CD4-positive, alpha-beta T cell treated with Interleukin-15 for 1 hour (primary cell): Measurements from ENCODE around the gene ARMC5.
A peak's percentile ranks its signal among the peaks of the same experiment; 100 is the strongest.
"Not testable (repeated sequence)": the region's sequence is repeated elsewhere in the genome, so short reads cannot be mapped to it uniquely, and the experiment has no call there.

Experiments used
- DNase-seq: peaks from one replicate; pipeline ENCODE4 v3.0.0-alpha.2; 2020

Gene ARMC5

DNA sequence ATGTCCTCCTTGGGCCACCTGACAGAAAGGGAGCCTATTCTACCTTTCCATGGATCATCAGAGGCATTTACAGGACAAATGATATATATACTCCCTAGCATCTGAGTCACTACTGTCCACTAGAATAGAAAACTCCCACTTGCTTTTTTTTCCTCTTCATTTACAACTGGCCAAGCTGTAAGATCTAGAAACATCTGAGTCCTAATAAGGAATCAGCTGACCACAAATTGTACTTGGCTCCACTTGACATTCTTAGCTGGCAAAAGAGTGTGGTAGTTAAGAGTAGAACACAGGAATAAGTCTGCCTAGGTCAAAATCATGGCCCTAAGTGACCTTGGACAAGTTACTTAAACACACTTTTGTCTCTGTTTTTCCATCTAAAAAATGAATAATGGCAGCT lies 43.7 kb downstream of the ARMC5 start:
- DNase-seq = no peak

GRCh38 chr16:31503555-31503954 lies 44.3 kb downstream of the ARMC5 start:
- DNase-seq = not testable (repeated sequence)

DNA sequence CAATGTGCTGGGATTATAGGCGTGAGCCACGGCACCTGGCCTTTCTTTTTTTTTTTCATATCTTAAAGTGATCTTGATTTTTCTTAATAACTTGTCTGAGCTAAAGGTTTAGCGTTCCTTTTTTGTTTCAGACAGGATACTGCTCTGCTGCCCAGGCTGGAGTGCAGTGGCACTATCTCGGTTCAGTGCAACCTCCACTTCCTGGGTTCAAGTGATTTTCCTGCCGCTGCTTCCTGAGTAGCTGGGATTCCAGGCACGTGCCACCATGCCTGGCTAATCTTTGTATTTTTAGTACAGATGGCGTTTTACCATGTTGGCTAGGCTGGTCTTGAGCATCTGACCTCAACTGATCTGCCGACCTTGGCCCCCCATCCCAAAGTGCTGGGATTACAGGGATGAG lies 44.9 kb downstream of the ARMC5 start:
- no peak for DNase-seq

- no peak for DNase-seq
Measured at GRCh38 chr16:31505483-31505882, 46.2 kb downstream of the ARMC5 start.

DNA sequence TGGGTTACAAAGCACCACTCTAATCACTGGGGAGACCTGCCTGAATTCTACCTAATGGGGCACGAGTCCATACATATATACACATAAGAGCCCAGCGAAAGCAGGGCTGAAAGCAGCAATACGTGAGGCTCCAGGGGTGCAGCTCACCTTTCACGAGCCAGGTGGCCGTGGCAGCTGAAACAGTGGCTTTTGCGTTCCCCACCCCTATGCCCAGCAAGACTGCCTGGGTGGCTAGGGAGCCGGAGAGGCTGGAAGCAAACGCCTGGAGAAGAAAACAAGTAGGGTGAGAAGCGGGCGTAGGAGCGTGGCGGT lies 48.3 kb downstream of the ARMC5 start:
- DNase-seq = peak; percentile 22

GRCh38 chr16:31507929-31508705 lies 48.8 kb downstream of the ARMC5 start, which contains the start of gene RUSF1:
RUSF1 (minus strand) TSS chr16:31508391; CDS start chr16:31508373, 18 bp downstream.
- peak; percentile 84 for DNase-seq

DNA sequence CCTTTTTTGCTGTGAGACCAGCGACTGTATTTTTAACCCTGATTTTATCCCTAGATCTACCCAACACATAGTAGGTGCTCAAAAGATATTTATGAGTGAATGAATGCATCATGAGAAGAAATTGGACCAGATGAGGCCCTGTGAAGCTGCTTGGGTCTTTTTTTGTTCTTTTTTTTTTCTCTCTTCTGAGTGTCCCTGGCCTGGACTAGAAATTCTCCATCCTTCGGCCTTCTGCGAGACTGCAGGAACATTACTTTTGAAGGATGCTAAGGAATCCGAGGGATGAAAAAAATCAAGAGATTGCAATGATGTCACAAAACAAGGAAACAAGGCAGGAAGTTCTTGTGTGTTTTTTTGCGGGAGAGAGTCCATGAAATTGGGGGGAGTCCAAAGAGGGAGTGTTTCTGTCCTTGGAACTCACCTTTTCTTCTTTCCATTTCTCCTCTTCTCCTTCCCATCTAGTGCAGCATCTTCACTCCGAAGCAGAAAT lies 49.5 kb downstream of the ARMC5 start:
- DNase-seq = no peak

GRCh38 chr16:31513126-31513525 lies 53.8 kb downstream of the ARMC5 start:
- no peak for DNase-seq

DNA sequence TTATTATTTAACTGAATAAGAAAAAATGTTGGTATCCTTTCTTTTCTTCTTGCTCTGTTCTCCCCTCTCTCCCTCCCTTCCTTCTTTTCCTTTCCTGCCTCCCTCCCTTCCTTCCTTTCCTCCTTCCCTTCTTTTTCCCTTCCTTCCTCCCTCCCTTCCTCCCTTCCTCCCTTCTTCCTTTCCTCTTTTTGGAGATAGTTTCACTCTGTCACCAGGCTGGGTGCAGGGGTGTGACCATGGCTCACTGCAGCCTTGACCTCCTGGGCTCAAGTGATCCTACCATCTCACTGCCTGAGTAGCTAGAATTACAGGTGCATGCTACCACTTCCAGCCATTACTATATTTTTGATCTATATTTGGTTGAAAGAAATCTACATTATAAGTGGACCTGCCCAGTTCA lies 54.6 kb downstream of the ARMC5 start:
- DNase-seq = no peak
